K562 (cell line): ENCODE data around the gene BCL7B. TPM values are rescaled to one million over a fixed set of nuclear protein-coding genes. Genes with fewer than 3 reads are reported as not detected.

Experiments
- ATAC-seq: fragments of 200-7000 bp; cut with Tn5 transposase; 3 replicates; pipeline ENCODE4 v1.9.1; 2020; ENCODE audit warnings: moderate library complexity
- Bru-seq: library from RNA; stranded (reverse); fragments of 400-500 nt; gene quantifications from one replicate; lab custom pipeline; 2021; lab: Mats Ljungman, UMichigan
- BruChase-seq, 2 experiments: library from RNA; stranded (reverse); fragments of 400-500 nt; gene quantifications; one replicate each; lab custom pipeline; 2021; lab: Mats Ljungman, UMichigan
- BruUV-seq: library from RNA; stranded (reverse); fragments of 400-500 nt; replicated peaks from 2 replicates; lab custom pipeline; 2021; lab: Mats Ljungman, UMichigan
- CTCF ChIA-PET: fragments of 300-600 bp; formaldehyde crosslinking; extraction: SDS; loops from one replicate; lab custom pipeline; 2021; ENCODE audit warnings: low intra/inter-chr PET ratio; lab: Yijun Ruan, JAX
- POLR2A ChIA-PET: fragments of 300-600, 350-650 bp; sonication (Branson Sonifier 250); formaldehyde crosslinking; extraction: SDS; loops from one replicate; lab custom pipeline; 2021; ENCODE audit warnings: antibody characterized with exemption, inconsistent platforms; lab: Yijun Ruan, JAX
- DNase-seq, 4 experiments: peaks; one replicate each; pipeline versions ENCODE4 v3.0.0 to v3.0.0-alpha.2; 2011 to 2018; ENCODE audit warnings: low spot score in 3 of 4, mixed read lengths in 3 of 4; ENCODE audit errors: extremely low read depth in 1 of 4
- FAIRE-seq: peaks from 2 replicates; lab custom pipeline; 2011; peaks lifted over from hg19 to GRCh38; lab: Jason Lieb, UNC
- H2AFZ ChIP-seq: 2 replicates; pipeline ENCODE4 v1.6.0; 2011; ENCODE audit warnings: low read depth, low read length, control low read depth, inconsistent platforms
- H3K27ac ChIP-seq: fragments of 200-600 bp; 3 replicates; pipeline ENCODE4 v1.8.0; 2011; ENCODE audit warnings: low read depth, mild to moderate bottlenecking, control low read depth, inconsistent platforms, low read length, moderate library complexity, mixed read lengths; ENCODE audit errors: extremely low read depth
- H3K27me3 ChIP-seq, 2 experiments: fragments of 300-600 bp in 1 of 2; 2 replicates in 1 of 2; 3 replicates in 1 of 2; pipeline versions ENCODE4 v1.6.0 to v1.8.0; 2011; ENCODE audit warnings: inconsistent platforms in 2 of 2, low read length in 2 of 2, mild to moderate bottlenecking in 1 of 2, mixed read lengths in 1 of 2, moderate library complexity in 1 of 2; ENCODE audit not compliant: control insufficient read depth in 2 of 2, insufficient read depth in 2 of 2
- H3K36me3 ChIP-seq: fragments of 300-600 bp; 3 replicates; pipeline ENCODE4 v1.8.0; 2011; ENCODE audit warnings: mild to moderate bottlenecking, low read length, inconsistent platforms; ENCODE audit not compliant: control insufficient read depth, insufficient read depth
- H3K4me1 ChIP-seq, 2 experiments: fragments of 200-600 bp in 1 of 2; replicated peaks in 1 of 2; 2 replicates in 1 of 2; 3 replicates in 1 of 2; pipeline versions ENCODE4 v1.5.1 to v1.8.0; 2011; ENCODE audit warnings: inconsistent platforms in 2 of 2, low read length in 2 of 2, mild to moderate bottlenecking in 1 of 2, mixed read lengths in 1 of 2, moderate library complexity in 1 of 2; ENCODE audit not compliant: control insufficient read depth in 2 of 2, insufficient read depth in 2 of 2
- H3K4me2 ChIP-seq: 2 replicates; pipeline ENCODE4 v1.6.1; 2011; ENCODE audit warnings: low read length, control low read depth, inconsistent platforms, mixed read lengths; ENCODE audit not compliant: insufficient read depth
- H3K4me3 ChIP-seq: fragments of 200-600 bp; sonication (generic), shearing (Covaris generic); 2 replicates; pipeline ENCODE4 v1.5.1; 2016; ENCODE audit warnings: control low read depth, inconsistent platforms
- H3K79me2 ChIP-seq: fragments of 200-600 bp; 3 replicates; pipeline ENCODE4 v1.8.0; 2011; ENCODE audit warnings: low read length, inconsistent platforms; ENCODE audit not compliant: control insufficient read depth, insufficient read depth
- H3K9ac ChIP-seq, 2 experiments: 2 replicates each; pipeline versions ENCODE4 v1.6.0 to v1.6.1; 2011; ENCODE audit warnings: low read depth in 2 of 2, low read length in 2 of 2, control low read depth in 1 of 2, inconsistent platforms in 1 of 2, mild to moderate bottlenecking in 1 of 2, mixed read lengths in 1 of 2; ENCODE audit not compliant: insufficient read depth in 1 of 2
- H3K9me1 ChIP-seq: one replicate; pipeline ENCODE4 v1.6.0; 2011; ENCODE audit warnings: inconsistent platforms, mild to moderate bottlenecking, low read length, moderate library complexity; ENCODE audit not compliant: control insufficient read depth, insufficient read depth
- H3K9me3 ChIP-seq: replicated peaks from 2 replicates; pipeline ENCODE4 v1.5.1; 2011; ENCODE audit warnings: low read depth, low read length, inconsistent platforms; ENCODE audit not compliant: control insufficient read depth, insufficient read depth
- H4K20me1 ChIP-seq: replicated peaks from 2 replicates; pipeline ENCODE4 v1.6.1; 2011; ENCODE audit warnings: low read length, inconsistent platforms, mixed read lengths; ENCODE audit not compliant: control insufficient read depth, insufficient read depth
- FOXK2 ChIP-seq, 2 experiments: fragments of 450-650 bp; IDR thresholded peaks in 1 of 2; conservative IDR thresholded peaks in 1 of 2; 2 replicates each; pipeline ENCODE4 v1.6.1; 2016; ENCODE audit warnings: low read depth in 2 of 2, mild to moderate bottlenecking in 1 of 2
- GABPB2 ChIP-seq: fragments of 250-450 bp; sonication (Bioruptor Pico); conservative IDR thresholded peaks from 2 replicates; pipeline ENCODE4 v1.5.1; 2021; ENCODE audit warnings: mild to moderate bottlenecking
- GATA2 ChIP-seq: sonication (generic); formaldehyde crosslinking; IDR thresholded peaks from 2 replicates; pipeline ENCODE4 v1.4.0; 2020; ENCODE audit warnings: mild to moderate bottlenecking, missing genetic modification reagents
- MNT ChIP-seq, 2 experiments: fragments of 450-650 bp; conservative IDR thresholded peaks; 2 replicates each; pipeline ENCODE4 v1.6.1; 2017; ENCODE audit warnings: mild to moderate bottlenecking in 2 of 2, moderate library complexity in 2 of 2
- SIX5 ChIP-seq, 2 experiments: IDR thresholded peaks; 2 replicates each; pipeline ENCODE4 v1.6.1; 2011; ENCODE audit warnings: low read length in 2 of 2, borderline replicate concordance in 1 of 2, low read depth in 1 of 2, mild to moderate bottlenecking in 1 of 2, moderate library complexity in 1 of 2; ENCODE audit not compliant: insufficient read depth in 1 of 2
- SPI1 ChIP-seq: IDR thresholded peaks from 2 replicates; pipeline ENCODE4 v1.6.1; 2011; ENCODE audit warnings: low read depth, low read length, control low read depth, borderline replicate concordance
- ZHX1 ChIP-seq: fragments of 150-350 bp; conservative IDR thresholded peaks from 2 replicates; pipeline ENCODE4 v1.6.1; 2014; ENCODE audit warnings: low read length
- WGBS: fragments of 100-300 bp; shearing (Covaris generic); methylation state at CpG from one replicate; pipeline ENCODE4 v1.1.6; 2016; ENCODE audit warnings: low coverage, mixed read lengths; ENCODE audit not compliant: insufficient coverage; ENCODE audit errors: missing lambda C conversion rate; 5-methylcytosine and 5-hydroxymethylcytosine counted together
- in situ Hi-C: fragments of 300-500 bp; cut with MboI; formaldehyde crosslinking; loops from 4 replicates; pipeline ENCODE4 v1.15.0; 2018; ENCODE audit warnings: inconsistent platforms, mixed read lengths
- intact Hi-C: fragments of 100-400 bp; cut with micrococcal nuclease; formaldehyde crosslinking; loops from 2 replicates; pipeline ENCODE4 v1.14.2; 2022
- long read RNA-seq, 3 experiments: library from polyadenylated mRNA in 2 of 3; library from RNA in 1 of 3; unstranded in 2 of 3; stranded (forward) in 1 of 3; transcript quantifications; one replicate each; pipeline ENCODE4 v2.0.0, GENCODE V29; 2019 to 2022
- polyA minus RNA-seq, 3 experiments: library from RNA; depleted of rRNA, polyadenylated mRNA; stranded (reverse); fragments of >200 nt; gene quantifications; 2 replicates each; pipeline ENCODE4 v1.2.3, GENCODE V29; 2011
- polyA plus RNA-seq, 8 experiments: library from polyadenylated mRNA; depleted of rRNA in 4 of 8; stranded (reverse) in 5 of 8; unstranded in 3 of 8; fragments of >200 nt; fragmentation: Nextera tagmentation in 2 of 8; fragmentation: Illumina TruSeq in 1 of 8; extraction: Ambion mirVana in 2 of 8; extraction: Trizol in 1 of 8; gene quantifications; 2 replicates each; pipeline versions ENCODE4 v1.2.1 to v1.2.3, GENCODE V29; 2011 to 2014; ENCODE audit warnings: inconsistent platforms in 1 of 8, missing spikeins in 1 of 8
- total RNA-seq, 7 experiments: library from RNA; depleted of rRNA in 6 of 7; stranded (reverse); fragments of >200 nt in 6 of 7; fragmentation: Illumina TruSeq in 2 of 7; extraction: Trizol in 2 of 7; gene quantifications; 2 replicates each; pipeline versions ENCODE4 v1.2.1 to v1.2.3, GENCODE V29; 2011 to 2021; ENCODE audit warnings: low replicate concordance in 1 of 7

Gene BCL7B
- 35.3 and 79.3 TPM in 2 replicates for total RNA-seq (2011; cell fraction: chromatin; rRNA removed; ENCODE audit: low replicate concordance)
- total RNA-seq (2011; cell fraction: nucleolus; rRNA removed), result 50.1 and 62.0 TPM in 2 replicates
- total RNA-seq (2011; cell fraction: nucleoplasm; rRNA removed), result 53.5 and 56.9 TPM in 2 replicates
- 26.1 and 27.8 TPM in 2 replicates for total RNA-seq (2014; rRNA removed)
- total RNA-seq (2014; rRNA removed; fragmentation: Illumina TruSeq; extraction: Trizol), result 21.4 and 23.0 TPM in 2 replicates
- 30.2 and 32.9 TPM in 2 replicates for total RNA-seq (2015; rRNA removed; fragmentation: Illumina TruSeq; extraction: Trizol)
- total RNA-seq (2021), result 57.5 and 59.2 TPM in 2 replicates
- 45.3 and 53.1 TPM in 2 replicates for polyA plus RNA-seq (2011; rRNA removed)
- 44.7 and 90.9 TPM in 2 replicates for polyA plus RNA-seq (2011; cell fraction: cytosol; rRNA removed)
- polyA plus RNA-seq (2011; cell fraction: nucleus; rRNA removed), result 28.1 and 45.3 TPM in 2 replicates
- 66.1 and 72.9 TPM in 2 replicates for polyA plus RNA-seq (2012)
- 67.8 and 73.2 TPM in 2 replicates for polyA plus RNA-seq (2014; fragmentation: Illumina TruSeq; extraction: Trizol)
- 10 to 100 TPM in 1 of 2 experiments, 1 to 10 TPM in 1; 10.0 to 13.4 TPM for polyA plus RNA-seq (2014; fragmentation: Nextera tagmentation; extraction: Ambion mirVana)
- 54.4 and 70.6 TPM in 2 replicates for polyA plus RNA-seq (2014; rRNA removed)
- polyA minus RNA-seq (2011; rRNA and poly(A)+ RNA removed), result 23.5 and 40.3 TPM in 2 replicates
- polyA minus RNA-seq (2011; cell fraction: cytosol; rRNA and poly(A)+ RNA removed), result 27.4 and 33.3 TPM in 2 replicates
- 13.7 and 15.9 TPM in 2 replicates for polyA minus RNA-seq (2011; cell fraction: nucleus; rRNA and poly(A)+ RNA removed)
- percentile 76 among the genes with signal in this experiment for Bru-seq, nascent RNA
- BruChase-seq, experiment 1, labeled RNA remaining after a 2-hour chase, result percentile 78 among the genes with signal in this experiment
- percentile 80 among the genes with signal in this experiment for BruChase-seq, experiment 2, labeled RNA remaining after a 6-hour chase
- long read RNA-seq, experiment 1, transcript BCL7B-201 (6 exons, 1,975 nt), result major isoform, 180 of 276 reads
- long read RNA-seq, experiment 1, transcript BCL7B-210 (6 exons, 1,638 nt), result minor isoform, 12 of 276 reads
- long read RNA-seq, experiment 1, transcript BCL7B-205 (5 exons, 887 nt), result minor isoform, 14 of 276 reads
- long read RNA-seq, experiment 1, transcript BCL7B-202 (5 exons, 1,458 nt), result minor isoform, 12 of 276 reads
- long read RNA-seq, experiment 1, partial matches to known transcripts, result 13 of 276 reads
- long read RNA-seq, experiment 1, other reads (novel, unspliced or antisense), result 28 of 276 reads
- long read RNA-seq, experiment 2, transcript BCL7B-201 (6 exons, 1,975 nt), result major isoform, 38 of 72 reads
- long read RNA-seq, experiment 2, partial matches to known transcripts, result 4 of 72 reads
- long read RNA-seq, experiment 2, other reads (novel, unspliced or antisense), result 17 of 72 reads
- long read RNA-seq, experiment 3, transcript BCL7B-210 (6 exons, 1,638 nt), result minor isoform, 6 of 71 reads
- long read RNA-seq, experiment 3, transcript BCL7B-201 (6 exons, 1,975 nt), result major isoform, 50 of 71 reads
- long read RNA-seq, experiment 3, partial matches to known transcripts, result 3 of 71 reads
- long read RNA-seq, experiment 3, other reads (novel, unspliced or antisense), result 5 of 71 reads

- BruUV-seq, result no TSS peak
- ATAC-seq (peak; percentile 63), DNase-seq (peak; percentile 90 to 100 (median 100)), FAIRE-seq (peak; percentile 44)
- ChIA-PET CTCF (interaction anchor here (0.7 kb wide), 1 partner anchor 36 kb away, joined by 3 read pairs; no protein-coding TSS in a partner anchor), POLR2A (interaction anchor here (1.2 to 1.9 kb wide), 5 partner anchors 10 to 35 kb away, joined by 3 to 7 read pairs (median 5); partner anchors contain the start of genes BAZ1B and TBL2)
- Histone ChIP-seq H3K4me3 (peak within 1 kb of the TSS; percentile 95), H3K9ac (peak within 1 kb of the TSS; percentile 90 to 93), H3K9me3 (no peaks in the 10 kb centered on the region), H3K27me3 (no peaks in the 10 kb centered on the region), H2AFZ (peak within 1 kb of the TSS; percentile 99), H3K4me2 (peak within 1 kb of the TSS; percentile 84), H3K36me3 (peaks cover 29% of the 10 kb centered on the region), H3K27ac (peak within 1 kb of the TSS; percentile 99), H3K9me1 (no peaks in the 10 kb centered on the region), H3K4me1 (peaks cover 31 to 37% of the 10 kb centered on the region in 2 experiments), H3K79me2 (peaks cover 41% of the 10 kb centered on the region), H4K20me1 (peaks cover 2% of the 10 kb centered on the region)
- 5% methylated on average over 46 of the region's 83 CpGs for WGBS
- intact Hi-C loops, result loop anchor here (2.0 kb wide), 1 partner anchor 37 kb away; no protein-coding TSS in a partner anchor
- in situ Hi-C loops, result no loop called here
- TF ChIP-seq SIX5 (IDR thresholded peaks at IDR 0.05; ENCODE audit: borderline replicate concordance in 1 of 2, insufficient read depth in 1 of 2, low read depth in 1 of 2, low read length in 2 of 2) (no peak), GATA2 (CRISPR knock-in tag) (no peak), MNT (conservative IDR thresholded peaks at IDR 0.05) (peak in 1 of 2 experiments; percentile 74; a peak in 1 of 4 replicates), GABPB2 (CRISPR knock-in tag) (no peak), ZHX1 (no peak), SPI1 (no peak), FOXK2 (conservative IDR thresholded peaks at IDR 0.05 in 1 of 2, IDR thresholded peaks at IDR 0.05 in 1 of 2; ENCODE audit: low read depth in 2 of 2) (no peak)
These were observed at the start of gene BCL7B for GRCh38 chr7:73557397-73558257. Gene BCL7B (minus strand): TSS chr7:73557690. CDS start chr7:73557578, 112 bp downstream.
